Measurements from ENCODE around the gene BMAL2. TPM values are rescaled to one million over a fixed set of nuclear protein-coding genes. Genes with fewer than 3 reads are reported as not detected.

The BMAL2 gene
- total and polyA plus RNA-seq, 5 donors from 2014 or later: 0.21 to 3.0 (median 2.2) TPM

GRCh38 chr12:27359578-27360340 lies 27.1 kb downstream of the BMAL2 start:
- no peak overlapping the region for H3K27ac ChIP-seq (ENCODE audit: insufficient read depth, low read length, poor library complexity, severe bottlenecking)
- no peak overlapping the region for H3K4me3 Mint-ChIP-seq
- H3K36me3 ChIP-seq (ENCODE audit: control insufficient read depth, insufficient read depth, low read length): no peaks in the 10 kb centered on the region
- H3K27me3 Mint-ChIP-seq: peaks cover 19% of the 10 kb centered on the region
- no peaks in the 10 kb centered on the region for H3K9me3 ChIP-seq (ENCODE audit: control insufficient read depth in 2 of 2, low read length in 2 of 2)
- H3K27ac Mint-ChIP-seq: no peak overlapping the region
- DNase-seq: no peak
- H3K4me1 ChIP-seq (ENCODE audit: control insufficient read depth, insufficient read depth, low read length, poor library complexity, severe bottlenecking): no peaks in the 10 kb centered on the region
- H3K4me1 Mint-ChIP-seq: no peaks in the 10 kb centered on the region
- ATAC-seq (ENCODE audit: low read depth in 2 of 2): no peak
- H3K36me3 Mint-ChIP-seq: no peaks in the 10 kb centered on the region
- peaks cover 9% of the 10 kb centered on the region for H3K27me3 ChIP-seq (ENCODE audit: control insufficient read depth, insufficient read depth, low read length)
- no peak overlapping the region for H3K4me3 ChIP-seq (ENCODE audit: low read depth, low read length)
- peaks cover 0 to 4% (median 0%) of the 10 kb centered on the region in 7 donors for H3K9me3 Mint-ChIP-seq

- H3K4me1 ChIP-seq (ENCODE audit: control insufficient read depth, insufficient read depth, low read length, poor library complexity, severe bottlenecking): no peaks in the 10 kb centered on the region
- no peaks in the 10 kb centered on the region for H3K9me3 ChIP-seq (ENCODE audit: control insufficient read depth in 2 of 2, low read length in 2 of 2)
- Mint-ChIP-seq H3K4me1 (no peaks in the 10 kb centered on the region), H3K4me3 (no peak overlapping the region), H3K27ac (no peak overlapping the region), H3K36me3 (no peaks in the 10 kb centered on the region), H3K9me3 (peaks cover 0 to 4% (median 0%) of the 10 kb centered on the region in 7 donors), H3K27me3 (peaks cover 14% of the 10 kb centered on the region)
- H3K36me3 ChIP-seq (ENCODE audit: control insufficient read depth, insufficient read depth, low read length): no peaks in the 10 kb centered on the region
- H3K4me3 ChIP-seq (ENCODE audit: low read depth, low read length): no peak overlapping the region
- ATAC-seq (ENCODE audit: low read depth in 2 of 2) (no peak), DNase-seq (no peak)
- peaks cover 6% of the 10 kb centered on the region for H3K27me3 ChIP-seq (ENCODE audit: control insufficient read depth, insufficient read depth, low read length)
- no peak overlapping the region for H3K27ac ChIP-seq (ENCODE audit: insufficient read depth, low read length, poor library complexity, severe bottlenecking)
Measured at GRCh38 chr12:27361372-27361771, 28.7 kb downstream of the BMAL2 start.

GRCh38 chr12:27366621-27367020 lies 34.0 kb downstream of the BMAL2 start:
- Mint-ChIP-seq H3K9me3 (peaks cover 0 to 2% (median 0%) of the 10 kb centered on the region in 7 donors), H3K27me3 (no peaks in the 10 kb centered on the region), H3K27ac (no peak overlapping the region), H3K36me3 (no peaks in the 10 kb centered on the region), H3K4me3 (no peak overlapping the region), H3K4me1 (no peaks in the 10 kb centered on the region)
- no peak for ATAC-seq (ENCODE audit: low read depth in 2 of 2)
- Histone ChIP-seq H3K36me3 (ENCODE audit: control insufficient read depth, insufficient read depth, low read length) (no peaks in the 10 kb centered on the region), H3K27me3 (ENCODE audit: control insufficient read depth, insufficient read depth, low read length) (peaks cover 6% of the 10 kb centered on the region), H3K4me1 (ENCODE audit: control insufficient read depth, insufficient read depth, low read length, poor library complexity, severe bottlenecking) (no peaks in the 10 kb centered on the region), H3K9me3 (ENCODE audit: control insufficient read depth in 2 of 2, low read length in 2 of 2) (no peaks in the 10 kb centered on the region), H3K27ac (ENCODE audit: insufficient read depth, low read length, poor library complexity, severe bottlenecking) (no peak overlapping the region), H3K4me3 (ENCODE audit: low read depth, low read length) (no peak overlapping the region)
- DNase-seq: no peak

GRCh38 chr12:27367078-27367477 lies 34.4 kb downstream of the BMAL2 start:
- no peaks in the 10 kb centered on the region for H3K9me3 Mint-ChIP-seq
- no peaks in the 10 kb centered on the region for H3K36me3 Mint-ChIP-seq
- H3K27ac Mint-ChIP-seq: no peak overlapping the region
- no peak for DNase-seq
- H3K4me3 Mint-ChIP-seq: no peak overlapping the region
- Histone ChIP-seq H3K27ac (ENCODE audit: insufficient read depth, low read length, poor library complexity, severe bottlenecking) (no peak overlapping the region), H3K36me3 (ENCODE audit: control insufficient read depth, insufficient read depth, low read length) (no peaks in the 10 kb centered on the region), H3K27me3 (ENCODE audit: control insufficient read depth, insufficient read depth, low read length) (peaks cover 3% of the 10 kb centered on the region), H3K4me1 (ENCODE audit: control insufficient read depth, insufficient read depth, low read length, poor library complexity, severe bottlenecking) (no peaks in the 10 kb centered on the region), H3K9me3 (ENCODE audit: control insufficient read depth in 2 of 2, low read length in 2 of 2) (no peaks in the 10 kb centered on the region), H3K4me3 (ENCODE audit: low read depth, low read length) (no peak overlapping the region)
- H3K27me3 Mint-ChIP-seq: no peaks in the 10 kb centered on the region
- no peaks in the 10 kb centered on the region for H3K4me1 Mint-ChIP-seq
- no peak for ATAC-seq (ENCODE audit: low read depth in 2 of 2)

GRCh38 chr12:27382171-27382795 lies 49.6 kb downstream of the BMAL2 start:
- Mint-ChIP-seq H3K27me3 (no peaks in the 10 kb centered on the region), H3K4me1 (no peaks in the 10 kb centered on the region), H3K27ac (no peak overlapping the region), H3K4me3 (no peak overlapping the region), H3K9me3 (no peaks in the 10 kb centered on the region), H3K36me3 (no peaks in the 10 kb centered on the region)
- Histone ChIP-seq H3K36me3 (ENCODE audit: control insufficient read depth, insufficient read depth, low read length) (no peaks in the 10 kb centered on the region), H3K4me1 (ENCODE audit: control insufficient read depth, insufficient read depth, low read length, poor library complexity, severe bottlenecking) (no peaks in the 10 kb centered on the region), H3K4me3 (ENCODE audit: low read depth, low read length) (no peak overlapping the region), H3K27ac (ENCODE audit: insufficient read depth, low read length, poor library complexity, severe bottlenecking) (no peak overlapping the region), H3K9me3 (ENCODE audit: control insufficient read depth in 2 of 2, low read length in 2 of 2) (no peaks in the 10 kb centered on the region), H3K27me3 (ENCODE audit: control insufficient read depth, insufficient read depth, low read length) (no peaks in the 10 kb centered on the region)
- DNase-seq (no peak), ATAC-seq (ENCODE audit: low read depth in 2 of 2) (no peak)

Other genes with a start within 250 kb of the BMAL2 start
- 21.7 TPM for gene STK38L, start 88.5 kb upstream of the BMAL2 start, total RNA-seq
- 10 to 100 TPM; 10.6 to 15.2 (median 14.0) TPM for gene STK38L, start 88.5 kb upstream of the BMAL2 start, polyA plus RNA-seq
- not detected for gene SMCO2, start 113.9 kb downstream of the BMAL2 start, total RNA-seq
- not detected for gene SMCO2, start 113.9 kb downstream of the BMAL2 start, polyA plus RNA-seq
- gene PPFIBP1, start 191.4 kb downstream of the BMAL2 start, total RNA-seq: 6.6 TPM
- gene PPFIBP1, start 191.4 kb downstream of the BMAL2 start, polyA plus RNA-seq: 1 to 10 TPM; 1.0 to 2.8 (median 1.8) TPM